Measurements from ENCODE around the gene RNF187.
"Not testable (repeated sequence)": the region's sequence is repeated elsewhere in the genome, so short reads cannot be mapped to it uniquely, and the experiment has no call there.

The RNF187 gene

DNA sequence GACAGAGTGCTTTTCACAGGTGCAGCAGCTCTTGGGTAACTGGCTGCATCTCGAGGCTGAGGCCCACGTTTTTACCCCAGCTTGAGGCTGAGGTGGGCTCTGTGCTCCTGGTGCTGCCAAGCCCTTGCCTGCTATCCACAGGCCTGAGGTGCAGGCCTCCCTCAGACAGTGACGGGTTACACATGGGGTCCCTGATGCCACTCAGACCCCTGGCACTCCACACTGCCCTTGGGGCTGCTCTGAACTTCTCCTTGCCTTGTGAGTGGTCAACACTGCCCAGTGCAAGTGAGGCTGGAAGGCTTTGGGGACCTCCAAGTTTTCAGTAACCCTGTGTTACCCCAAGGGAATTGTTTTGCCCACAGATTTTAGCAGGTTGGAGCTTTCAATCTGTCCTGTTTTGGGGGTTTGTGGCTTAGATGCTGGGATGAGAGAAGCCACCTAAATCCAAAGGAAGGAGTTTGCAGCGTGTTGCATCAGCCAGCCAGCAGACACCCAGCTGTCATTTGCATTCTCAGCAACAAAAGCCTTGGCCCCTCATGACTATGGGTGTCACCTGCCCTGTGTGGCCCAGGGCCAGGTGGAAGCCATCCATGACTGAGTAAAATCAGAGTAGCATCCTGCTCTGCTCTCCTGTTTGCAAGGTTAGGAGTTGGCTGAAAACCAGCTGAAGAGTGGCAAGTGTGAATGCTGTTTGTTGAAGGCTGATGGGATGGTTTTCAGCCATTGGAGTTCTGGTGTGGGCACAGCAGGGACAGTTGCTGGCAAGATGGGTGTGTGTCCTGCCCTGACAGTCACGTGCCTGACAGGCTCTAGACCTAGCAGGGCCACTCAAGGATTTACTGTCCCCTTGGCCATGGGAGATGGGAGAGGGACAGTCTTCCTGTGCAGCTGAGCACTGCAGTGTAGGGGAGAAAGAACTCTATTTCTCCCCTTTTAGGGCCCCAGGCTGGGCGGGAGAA lies 3.2 kb downstream of the RNF187 start:
- H3K36me3 Mint-ChIP-seq = peaks cover 84% of the 10 kb centered on the region
- H3K4me1 Mint-ChIP-seq = peaks cover 50% of the 10 kb centered on the region
- peak overlapping the region; percentile 89 for H3K27ac Mint-ChIP-seq
- DNase-seq (ENCODE audit: low spot score in 2 of 2) (no peak), ATAC-seq (no peak)
- H3K4me3 Mint-ChIP-seq = peak overlapping the region; percentile 89
- H3K9me3 Mint-ChIP-seq = no peaks in the 10 kb centered on the region

DNA sequence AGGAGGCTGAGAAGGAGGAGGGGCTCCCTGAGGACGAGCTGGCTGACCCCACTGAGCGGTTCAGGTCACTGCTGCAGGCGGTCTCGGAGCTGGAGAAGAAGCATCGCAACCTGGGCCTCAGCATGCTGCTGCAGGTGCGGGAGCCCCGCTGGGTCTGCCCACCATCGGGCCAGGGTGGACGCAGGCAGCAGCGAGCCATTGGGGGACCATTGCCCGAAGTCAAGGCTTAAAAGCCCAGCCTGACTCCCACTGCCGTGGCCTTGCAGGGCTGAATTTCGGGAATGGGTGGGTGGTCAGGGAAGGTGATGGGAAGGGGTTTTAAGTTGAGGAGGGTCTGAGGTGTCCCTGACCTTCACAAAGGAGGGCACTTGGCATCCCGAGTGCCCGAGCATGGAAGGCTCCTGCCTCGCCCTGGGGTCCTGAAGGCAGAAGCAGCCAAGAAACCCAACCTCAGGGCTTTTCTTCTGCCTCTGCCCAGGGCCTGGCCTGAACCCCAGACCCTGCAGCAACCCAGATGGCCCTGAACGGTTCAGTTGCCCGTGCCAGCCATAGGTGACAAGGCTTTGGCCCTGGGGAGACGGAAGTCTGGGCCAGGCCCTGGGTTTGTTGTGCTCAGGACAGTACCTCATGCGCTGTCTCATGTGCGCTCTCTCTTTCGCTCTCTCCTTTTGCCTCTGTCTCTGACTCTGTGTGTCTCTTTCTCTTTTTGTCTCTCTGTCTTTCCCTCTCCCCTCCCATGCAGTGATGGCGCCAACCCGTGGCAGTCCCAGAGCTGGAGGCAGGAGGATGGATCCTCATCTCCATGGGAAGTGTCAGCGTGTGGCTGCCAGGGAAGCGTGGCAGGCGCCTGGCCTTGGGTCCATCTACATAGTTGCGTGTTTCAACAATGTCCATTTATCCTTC lies 6.2 kb downstream of the RNF187 start:
- Mint-ChIP-seq H3K9me3 (no peaks in the 10 kb centered on the region), H3K36me3 (peaks cover 99% of the 10 kb centered on the region), H3K27ac (no peak overlapping the region), H3K4me3 (no peak overlapping the region), H3K4me1 (peaks cover 62% of the 10 kb centered on the region)
- no peak for DNase-seq (ENCODE audit: low spot score in 2 of 2)
- no peak for ATAC-seq

DNA sequence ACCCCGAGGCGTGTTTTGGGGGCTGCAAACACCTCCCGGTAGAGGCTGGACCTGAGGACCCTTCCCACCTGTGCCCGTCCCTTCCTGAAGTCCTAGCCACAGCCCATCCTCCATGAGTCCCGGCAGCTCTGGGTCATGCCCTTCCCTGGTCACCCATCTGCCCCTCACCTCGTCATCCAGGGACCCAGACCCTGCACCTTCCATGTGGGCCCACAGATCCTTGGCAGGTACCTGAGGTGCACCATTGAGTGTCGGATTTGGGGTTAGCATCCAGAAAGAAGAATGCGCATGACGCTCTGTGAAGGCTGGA lies 6.8 kb downstream of the RNF187 start:
- ATAC-seq (no peak), DNase-seq (ENCODE audit: low spot score in 2 of 2) (no peak)
- Mint-ChIP-seq H3K9me3 (no peaks in the 10 kb centered on the region), H3K4me1 (peaks cover 56% of the 10 kb centered on the region), H3K36me3 (peaks cover 96% of the 10 kb centered on the region), H3K4me3 (no peak overlapping the region), H3K27ac (no peak overlapping the region)

DNA sequence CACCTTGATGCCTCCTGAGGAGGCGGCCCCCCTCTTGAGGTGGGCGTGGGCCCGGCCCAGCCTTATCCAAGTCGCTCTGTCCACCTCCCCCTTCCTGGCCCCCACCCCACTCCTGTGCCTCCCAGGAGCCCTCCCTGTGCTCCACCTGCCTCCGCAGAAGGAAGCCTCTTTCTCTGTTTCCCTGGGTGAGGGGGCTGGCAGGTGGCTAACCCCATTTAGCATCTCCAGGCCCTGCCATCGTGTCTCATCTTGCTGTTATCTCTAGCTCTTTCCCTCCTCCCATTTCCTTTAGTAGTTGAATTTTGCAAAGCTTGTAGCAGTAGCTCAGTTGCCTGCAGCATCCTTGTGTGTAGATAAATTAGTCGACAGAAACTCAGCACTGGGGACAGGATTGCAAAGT lies 7.2 kb downstream of the RNF187 start:
- Mint-ChIP-seq H3K36me3 (peaks cover 96% of the 10 kb centered on the region), H3K4me3 (no peak overlapping the region), H3K9me3 (no peaks in the 10 kb centered on the region), H3K27ac (peak overlapping the region; percentile 54), H3K4me1 (peaks cover 55% of the 10 kb centered on the region)
- no peak for DNase-seq (ENCODE audit: low spot score in 2 of 2)
- no peak for ATAC-seq

DNA sequence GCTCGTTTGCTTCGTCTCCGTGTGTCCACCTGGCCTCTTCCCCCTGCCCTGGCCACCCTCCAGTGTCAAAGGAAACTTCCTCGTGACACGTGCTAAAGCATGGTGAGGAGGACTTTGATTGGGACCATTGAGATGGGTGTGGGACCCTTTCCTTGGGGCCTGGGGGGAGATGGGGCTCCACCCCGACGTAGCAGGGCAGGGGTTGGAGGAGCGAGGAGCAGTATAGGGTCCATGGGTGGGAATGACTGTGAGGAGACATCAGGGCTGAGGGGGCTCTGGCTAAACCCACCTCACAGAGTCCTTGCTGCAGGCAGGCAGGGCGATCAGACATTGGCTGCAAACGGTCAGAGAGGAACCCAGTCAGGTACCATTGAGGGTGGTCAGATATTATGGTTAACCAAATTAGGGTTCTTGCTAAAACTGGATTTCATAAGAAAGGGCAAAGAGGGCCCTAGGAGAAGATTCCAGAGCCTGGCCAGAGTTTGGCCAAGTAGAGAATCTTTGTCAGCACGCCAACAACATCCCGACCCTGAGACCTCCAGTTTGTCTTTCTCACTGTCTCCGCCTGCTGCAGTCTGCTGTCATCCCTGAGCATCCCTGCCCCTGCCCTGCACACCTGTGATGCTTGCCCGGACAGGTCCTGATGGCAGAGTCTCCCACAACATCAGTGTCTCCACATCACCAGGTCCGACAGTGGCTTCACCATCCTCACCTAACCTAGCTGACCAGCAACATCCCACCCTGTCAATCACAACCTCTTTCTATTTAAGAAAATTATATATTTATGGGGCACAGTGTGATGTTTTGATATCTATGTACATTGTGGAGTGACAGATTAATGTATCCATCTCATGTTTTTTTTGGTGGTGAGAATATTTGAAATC lies 8.0 kb downstream of the RNF187 start:
- Mint-ChIP-seq H3K9me3 (no peaks in the 10 kb centered on the region), H3K4me3 (no peak overlapping the region), H3K27ac (peak overlapping the region; percentile 54), H3K4me1 (peaks cover 49% of the 10 kb centered on the region), H3K36me3 (peaks cover 91% of the 10 kb centered on the region)
- no peak for ATAC-seq
- no peak for DNase-seq (ENCODE audit: low spot score in 2 of 2)

DNA sequence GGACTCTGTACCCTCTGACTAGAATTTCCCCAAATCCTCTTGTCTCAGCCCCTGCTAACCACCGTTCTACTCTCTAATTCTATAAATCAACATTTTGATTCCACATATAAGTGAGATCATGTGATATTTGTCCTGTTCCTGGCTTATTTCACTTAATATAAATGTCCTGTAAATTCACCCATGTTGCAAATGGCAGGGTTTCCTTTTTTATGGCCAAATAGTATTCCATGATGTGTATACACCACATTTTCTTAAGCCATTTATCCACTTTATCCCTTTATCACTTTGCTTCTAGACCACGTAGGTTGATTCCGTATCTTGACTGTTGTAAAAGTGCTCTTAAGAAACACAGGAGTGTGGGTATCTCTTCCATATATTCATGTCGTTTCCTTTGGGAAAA lies 8.9 kb downstream of the RNF187 start:
- H3K27ac Mint-ChIP-seq = no peak overlapping the region
- ATAC-seq = no peak
- peaks cover 83% of the 10 kb centered on the region for H3K36me3 Mint-ChIP-seq
- peaks cover 50% of the 10 kb centered on the region for H3K4me1 Mint-ChIP-seq
- no peaks in the 10 kb centered on the region for H3K9me3 Mint-ChIP-seq
- H3K4me3 Mint-ChIP-seq = no peak overlapping the region
- no peak for DNase-seq (ENCODE audit: low spot score in 2 of 2)

DNA sequence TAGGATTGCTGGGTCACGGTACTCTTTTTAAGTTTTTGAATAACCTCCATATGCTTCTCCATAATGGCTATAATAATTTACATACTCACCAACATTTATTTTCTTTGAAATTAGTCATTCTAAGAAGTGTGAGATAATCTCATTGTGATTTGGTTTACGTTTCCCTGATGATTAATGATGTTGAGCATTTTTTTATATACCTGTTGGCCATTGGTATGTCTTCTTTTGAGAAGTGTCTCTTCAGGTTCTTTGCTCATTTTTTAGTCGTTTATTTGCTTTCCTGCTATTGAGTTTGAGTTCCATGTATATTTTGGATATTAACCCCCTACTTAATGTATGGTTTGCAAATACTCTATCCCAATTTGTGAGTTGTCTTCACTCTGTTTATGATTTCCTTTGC lies 9.3 kb downstream of the RNF187 start:
- Mint-ChIP-seq H3K9me3 (no peaks in the 10 kb centered on the region), H3K4me3 (no peak overlapping the region), H3K36me3 (peaks cover 79% of the 10 kb centered on the region), H3K27ac (no peak overlapping the region), H3K4me1 (peaks cover 53% of the 10 kb centered on the region)
- ATAC-seq (no peak), DNase-seq (ENCODE audit: low spot score in 2 of 2) (no peak)

DNA sequence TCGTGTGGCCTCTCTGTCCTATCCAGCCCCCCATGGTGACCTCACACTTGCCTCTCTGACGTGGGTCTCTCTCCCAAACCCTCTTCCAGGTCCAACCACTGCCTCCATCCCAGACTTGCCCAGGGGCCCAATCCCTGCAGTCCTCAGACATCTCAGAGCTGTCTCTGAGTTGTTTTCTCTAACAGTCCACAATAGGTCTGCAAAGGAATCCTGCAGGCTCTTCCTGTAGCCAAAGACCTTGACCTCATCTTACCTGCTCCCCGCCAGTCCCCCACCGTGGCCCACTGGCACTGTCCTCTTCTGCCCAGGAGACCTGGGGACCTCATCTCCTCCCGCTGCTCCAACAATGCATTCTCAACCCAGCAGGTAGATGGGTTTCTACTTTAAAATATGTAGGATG lies 10.0 kb downstream of the RNF187 start:
- no peak for ATAC-seq
- H3K4me3 Mint-ChIP-seq = no peak overlapping the region
- peaks cover 57% of the 10 kb centered on the region for H3K4me1 Mint-ChIP-seq
- peaks cover 71% of the 10 kb centered on the region for H3K36me3 Mint-ChIP-seq
- no peaks in the 10 kb centered on the region for H3K9me3 Mint-ChIP-seq
- DNase-seq (ENCODE audit: low spot score in 2 of 2) = no peak
- H3K27ac Mint-ChIP-seq = peak overlapping the region; percentile 16

DNA sequence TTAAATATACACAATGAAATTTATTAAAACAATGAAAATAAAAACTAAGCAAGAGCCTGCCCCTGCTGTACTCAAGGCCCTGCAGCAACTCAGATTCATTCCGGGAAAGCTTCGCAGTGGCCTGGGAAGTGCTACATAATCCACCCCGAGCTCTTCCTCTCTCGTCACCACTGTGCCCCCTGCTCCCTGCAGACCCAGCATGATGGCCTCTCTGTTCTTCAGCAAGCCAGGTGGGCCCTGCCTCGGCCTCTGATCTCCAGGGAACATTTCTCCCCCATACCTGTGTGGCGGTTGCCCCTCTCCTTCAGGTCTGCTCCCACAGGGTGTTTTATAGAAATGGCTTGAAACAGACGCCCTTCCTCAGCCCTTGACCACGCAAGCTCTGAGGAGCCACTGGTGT lies 10.6 kb downstream of the RNF187 start:
- H3K9me3 Mint-ChIP-seq = no peaks in the 10 kb centered on the region
- H3K4me1 Mint-ChIP-seq = peaks cover 58% of the 10 kb centered on the region
- no peak overlapping the region for H3K4me3 Mint-ChIP-seq
- H3K36me3 Mint-ChIP-seq = peaks cover 65% of the 10 kb centered on the region
- DNase-seq (ENCODE audit: low spot score in 2 of 2) (no peak), ATAC-seq (no peak)
- H3K27ac Mint-ChIP-seq = peak overlapping the region; percentile 35

DNA sequence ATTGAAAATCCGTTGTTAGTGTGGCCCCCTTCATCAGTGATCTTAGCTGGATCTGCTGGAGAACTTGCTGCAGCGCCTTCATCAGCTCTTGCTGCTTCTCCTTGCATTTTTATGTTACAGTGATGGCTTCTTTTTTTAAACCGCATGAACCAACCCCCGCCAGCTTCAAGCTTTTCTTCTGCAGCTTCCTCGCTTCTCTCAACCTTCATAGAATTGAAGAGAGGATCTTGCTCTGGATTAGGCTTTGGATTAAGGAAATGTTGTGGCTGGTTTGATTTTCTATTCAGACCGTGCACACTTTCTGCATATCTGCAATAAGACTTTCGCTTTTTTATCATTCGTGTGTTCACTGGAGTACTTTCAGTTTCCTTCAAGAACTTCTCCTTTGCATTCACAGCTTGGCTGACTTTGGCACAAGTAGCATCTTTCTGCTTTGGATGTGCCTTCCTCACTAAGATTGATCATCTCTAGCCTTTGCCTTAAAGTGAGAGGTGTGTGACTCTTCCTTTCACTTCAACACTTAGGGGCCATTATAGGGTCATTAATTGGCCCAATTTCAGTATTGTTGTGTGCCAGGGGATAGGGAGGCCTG lies 13.1 kb downstream of the RNF187 start:
- no peak for ATAC-seq

DNA sequence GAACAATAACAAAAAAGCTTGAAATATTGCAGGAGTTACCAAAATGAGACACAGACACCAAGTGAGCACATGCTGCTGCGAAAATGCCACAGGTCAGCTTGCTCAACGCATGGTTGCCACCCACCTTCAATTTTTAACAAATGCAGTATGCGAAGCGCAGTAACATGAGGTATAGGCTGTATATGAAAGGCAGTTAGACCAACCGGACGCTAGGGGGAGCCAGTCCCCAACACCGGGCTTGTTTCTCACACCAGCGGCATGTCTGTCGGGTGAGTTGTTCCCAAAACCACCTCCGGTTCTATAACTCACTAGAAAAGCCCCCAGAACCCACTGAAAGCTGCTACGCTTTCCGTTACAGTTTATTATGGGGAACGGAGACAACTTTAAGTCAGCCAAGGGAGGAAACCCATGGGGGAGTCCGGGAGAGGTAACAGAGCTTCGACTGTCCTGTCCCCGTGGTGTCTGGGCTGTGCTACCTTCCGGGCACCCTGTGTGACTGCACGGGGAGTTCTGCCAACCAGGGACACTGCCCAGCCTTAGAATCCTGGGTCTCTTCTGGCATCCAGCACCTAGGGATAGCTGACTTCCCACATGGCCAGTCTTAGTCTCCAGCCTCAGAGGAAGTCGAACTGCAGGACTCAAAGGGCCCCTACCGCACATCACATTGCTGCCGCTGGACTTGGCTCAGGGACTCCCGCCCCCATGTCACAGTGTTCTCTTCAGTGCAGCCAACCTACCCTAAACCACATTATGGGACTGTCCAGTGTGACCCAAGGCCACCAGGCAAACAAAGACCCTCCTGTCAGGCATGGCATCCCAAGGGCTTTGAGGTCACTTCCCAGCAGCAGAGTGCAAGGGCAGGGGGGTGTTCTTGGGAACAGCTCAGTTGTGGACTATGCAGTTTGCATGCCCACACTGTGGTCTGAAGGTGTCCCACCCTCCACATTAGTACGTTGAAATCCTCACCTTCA lies 14.0 kb downstream of the RNF187 start:
- ATAC-seq = peak; percentile 99
- Mint-ChIP-seq H3K4me3 (peak overlapping the region; percentile 58), H3K36me3 (peaks cover 32% of the 10 kb centered on the region), H3K4me1 (peaks cover 34% of the 10 kb centered on the region), H3K27ac (no peak overlapping the region), H3K9me3 (no peaks in the 10 kb centered on the region)
- peak; percentile 81 to 95 for DNase-seq (ENCODE audit: low spot score in 2 of 2)

More for the DNA sequence above, 13.1 kb downstream of the RNF187 start:
- Mint-ChIP-seq H3K27ac (no peak overlapping the region), H3K4me1 (peaks cover 40% of the 10 kb centered on the region), H3K9me3 (no peaks in the 10 kb centered on the region), H3K36me3 (peaks cover 41% of the 10 kb centered on the region), H3K4me3 (peak overlapping the region; percentile 58)
- DNase-seq (ENCODE audit: low spot score in 2 of 2) = no peak

DNA sequence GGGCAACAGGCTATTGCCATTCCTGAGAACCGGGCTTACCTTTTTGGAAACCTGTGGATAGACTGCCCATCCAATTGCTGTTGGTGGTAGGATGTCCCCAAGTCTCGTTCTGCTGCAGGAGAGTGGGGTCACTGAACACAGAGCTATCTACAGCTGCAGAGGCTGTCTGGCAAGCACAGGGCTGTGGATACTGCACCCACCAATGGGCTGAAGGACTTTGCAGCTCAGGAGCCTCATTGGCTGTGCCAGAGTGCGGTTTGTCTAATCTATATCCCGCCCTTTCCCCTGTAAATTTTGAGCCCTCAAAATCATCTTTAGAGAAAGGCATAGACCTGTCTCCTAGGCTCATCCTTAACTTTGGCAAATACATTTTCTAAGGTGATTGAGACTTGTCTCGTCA lies 15.3 kb downstream of the RNF187 start:
- DNase-seq (ENCODE audit: low spot score in 2 of 2) (no peak), ATAC-seq (no peak)
- H3K36me3 Mint-ChIP-seq = peaks cover 18% of the 10 kb centered on the region
- no peak overlapping the region for H3K27ac Mint-ChIP-seq
- H3K4me1 Mint-ChIP-seq = peaks cover 22% of the 10 kb centered on the region
- H3K9me3 Mint-ChIP-seq = no peaks in the 10 kb centered on the region
- no peak overlapping the region for H3K4me3 Mint-ChIP-seq

DNA sequence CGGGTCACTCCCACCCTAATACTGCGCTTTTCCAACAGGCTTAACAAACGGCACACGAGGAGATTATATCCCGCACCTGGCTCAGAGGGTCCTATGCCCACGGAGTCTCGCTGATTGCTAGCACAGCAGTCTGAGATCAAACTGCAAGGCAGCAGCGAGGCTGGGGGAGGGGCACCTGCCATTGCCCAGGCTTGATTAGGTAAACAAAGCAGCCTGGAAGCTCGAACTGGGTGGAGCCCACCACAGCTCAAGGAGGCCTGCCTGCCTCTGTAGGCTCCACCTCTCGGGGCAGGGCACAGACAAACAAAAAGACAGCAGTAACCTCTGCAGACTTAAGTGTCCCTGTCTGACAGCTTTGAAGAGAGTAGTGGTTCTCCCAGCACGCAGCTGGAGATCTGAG lies 18.8 kb downstream of the RNF187 start:
- ATAC-seq; DNase-seq (ENCODE audit: low spot score in 2 of 2); H3K36me3 Mint-ChIP-seq; H3K27ac Mint-ChIP-seq; H3K4me3 Mint-ChIP-seq; H3K9me3 Mint-ChIP-seq: not testable (repeated sequence)
- H3K4me1 Mint-ChIP-seq = peaks cover 13% of the 10 kb centered on the region

All from stimulated activated effector memory CD8-positive, alpha-beta T cell treated with anti-CD3 and anti-CD28 coated beads, Interleukin-12 subunit alpha, Interleukin-12 subunit beta, amount 100 ng/mL, for 72 hours (primary cell).